GM12873 (cell line): ENCODE data around the gene ADNP2.

ENCODE experiments used
- CTCF ChIP-seq: IDR thresholded peaks from 2 replicates; pipeline ENCODE4 v1.5.1; 2012; ENCODE audit warnings: low read depth, mild to moderate bottlenecking, moderate library complexity, low read length, control low read depth; ENCODE audit not compliant: insufficient read depth; ENCODE audit errors: missing control alignments

ADNP2 gene

GRCh38 chr18:80074183-80074582 is 34.9 kb upstream of the ADNP2 start:
- no peak for TF ChIP-seq CTCF

- TF ChIP-seq CTCF, result no peak
Observed at GRCh38 chr18:80074697-80075096, 34.4 kb upstream of the ADNP2 start.

- no peak for TF ChIP-seq CTCF
Observed at GRCh38 chr18:80075940-80076339, 33.1 kb upstream of the ADNP2 start.

GRCh38 chr18:80076379-80076778 is 32.7 kb upstream of the ADNP2 start:
- no peak for TF ChIP-seq CTCF

- TF ChIP-seq CTCF, result no peak
Observed at GRCh38 chr18:80077873-80078272, 31.2 kb upstream of the ADNP2 start.

GRCh38 chr18:80086281-80086680 is 22.8 kb upstream of the ADNP2 start:
- no peak for TF ChIP-seq CTCF

- TF ChIP-seq CTCF, result no peak
Observed at GRCh38 chr18:80088036-80088435, 21.0 kb upstream of the ADNP2 start.

- TF ChIP-seq CTCF, result no peak
Observed at GRCh38 chr18:80088823-80089222, 20.2 kb upstream of the ADNP2 start.
